GM19035 (cell line): ENCODE results near the gene RELA.
A peak's percentile ranks its signal among the peaks of the same experiment; 100 is the strongest.
"Not testable (repeated sequence)": the region's sequence is repeated elsewhere in the genome, so short reads cannot be mapped to it uniquely, and the experiment has no call there.

ENCODE experiments used
- ATAC-seq: cut with Tn5 transposase; IDR thresholded peaks from one replicate; pipeline ENCODE4 v1.9.1; 2021; ENCODE audit not compliant: unreplicated experiment

Gene RELA

DNA sequence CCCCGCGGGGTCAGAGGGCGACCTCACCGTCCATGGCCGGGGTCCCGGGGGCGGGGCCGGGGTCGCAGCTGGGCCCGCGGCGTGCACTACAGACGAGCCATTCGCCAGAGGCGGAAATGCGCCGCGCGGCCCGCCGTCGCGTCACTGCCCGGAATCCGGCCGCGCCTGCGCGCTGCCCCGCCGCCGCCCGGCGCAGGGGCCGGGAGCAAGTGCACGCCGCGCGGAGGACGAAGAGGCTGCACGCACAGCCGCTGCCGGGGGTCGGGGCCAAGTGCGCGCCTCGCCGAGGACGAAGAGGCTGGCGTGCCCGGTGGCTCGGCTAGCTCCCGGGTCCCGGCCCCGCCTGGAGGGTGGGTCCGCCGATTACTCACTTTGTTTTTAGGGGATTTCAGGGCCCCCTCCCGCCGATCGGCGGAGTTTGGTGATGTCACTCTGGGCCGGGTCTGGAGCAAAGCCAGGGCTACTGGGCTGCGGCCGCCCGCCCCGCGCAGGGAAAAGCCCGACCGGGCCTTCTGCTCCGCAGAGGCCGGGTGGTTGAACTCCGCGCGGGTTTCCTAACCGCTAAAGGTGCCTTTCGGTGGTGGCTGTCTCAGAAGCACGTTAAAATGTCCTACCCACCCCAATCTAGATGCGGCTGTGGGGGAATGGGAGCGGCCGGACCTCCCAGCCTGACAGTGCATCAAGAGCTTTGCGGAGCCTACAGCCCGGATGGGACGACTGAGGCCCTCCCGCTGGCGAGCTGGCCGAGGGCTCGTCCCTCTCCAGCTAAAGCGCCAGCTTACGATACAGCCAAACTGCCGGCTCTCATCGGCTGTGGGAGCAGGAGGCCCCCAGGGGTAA, at the start of gene RELA:
Gene RELA (minus strand): TSS at position 118 of the 840 bp plus-strand sequence. CDS start 84 bp downstream, at position 34.
- peak; percentile 85 for ATAC-seq

- ATAC-seq, result peak; percentile 82
These were observed 49.3 kb upstream of the RELA start, which contains the start of gene KAT5 for GRCh38 chr11:65711785-65712632. Gene KAT5, plus strand, starts transcription at chr11:65712252. Its CDS starts 16 bp downstream, at chr11:65712268.

- ATAC-seq, result no peak
These were observed 47.7 kb upstream of the RELA start for GRCh38 chr11:65710421-65710820.

DNA sequence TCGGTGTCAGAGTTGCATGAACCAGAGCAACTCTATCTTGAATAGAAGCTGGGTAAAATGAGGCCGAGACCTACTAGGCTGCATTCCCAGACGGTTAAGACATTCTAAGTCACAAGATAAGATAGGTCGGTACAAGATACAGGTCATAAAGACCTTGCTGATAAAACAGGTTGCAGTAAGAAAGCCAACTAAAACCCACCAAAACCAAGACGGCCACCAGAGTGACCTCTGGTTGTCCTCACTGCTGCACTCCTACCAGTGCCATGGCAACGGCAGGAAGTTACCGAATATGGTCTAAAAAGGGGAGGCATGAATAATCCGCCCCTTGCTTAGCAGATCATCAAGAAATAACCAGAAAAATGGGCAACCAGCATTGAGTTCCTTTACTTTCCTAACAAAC, 46.9 kb upstream of the RELA start:
- ATAC-seq, result no peak

DNA sequence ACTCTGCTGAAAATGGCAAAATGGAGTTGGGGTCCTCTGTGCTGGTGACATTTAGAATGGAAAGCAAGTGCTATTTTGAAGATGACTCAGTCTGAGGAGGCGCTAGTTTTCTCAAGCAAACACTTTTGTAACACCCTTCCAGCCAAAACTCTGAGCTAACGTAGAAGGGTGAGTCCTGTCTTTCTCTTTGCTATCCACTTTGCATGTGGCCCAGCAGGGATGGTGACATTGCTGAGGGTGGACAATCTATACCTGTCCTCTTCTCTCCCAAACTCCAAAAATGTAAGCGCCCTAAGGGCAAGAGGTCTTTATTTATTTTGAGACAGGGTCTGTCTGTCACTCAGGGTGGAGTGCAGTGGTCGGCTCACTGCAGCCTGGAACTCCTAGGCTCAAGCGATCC, 45.7 kb upstream of the RELA start:
- no peak for ATAC-seq

- ATAC-seq, result not testable (repeated sequence)
These were observed 44.3 kb upstream of the RELA start for GRCh38 chr11:65707002-65707401.

GRCh38 chr11:65706303-65706763, 43.6 kb upstream of the RELA start:
- ATAC-seq, result not testable (repeated sequence)

DNA sequence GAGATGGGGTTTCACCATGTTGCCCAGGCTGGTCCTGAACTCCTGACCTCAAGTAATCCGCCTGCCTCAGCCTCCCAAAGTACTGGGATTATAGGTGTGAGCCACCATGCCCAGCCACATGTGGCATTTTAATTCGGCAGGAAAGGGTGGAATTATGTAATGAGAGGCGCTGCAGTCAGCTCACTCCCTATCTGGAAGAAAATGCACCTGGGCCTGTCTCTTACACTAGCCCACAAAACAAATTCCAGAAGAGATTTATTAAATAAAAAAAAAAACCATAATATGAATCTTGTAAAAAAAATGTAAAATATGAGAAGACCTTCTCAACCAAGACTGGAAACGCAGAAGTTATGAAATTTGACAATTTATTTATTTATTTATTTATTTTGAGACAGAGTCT, 41.1 kb upstream of the RELA start:
- no peak for ATAC-seq

- ATAC-seq, result no peak
These were observed 39.0 kb upstream of the RELA start for GRCh38 chr11:65701686-65702085.

GRCh38 chr11:65700399-65700798, 37.7 kb upstream of the RELA start:
- ATAC-seq, result no peak

GRCh38 chr11:65699306-65699705, 36.6 kb upstream of the RELA start:
- ATAC-seq, result no peak

- no peak for ATAC-seq
These were observed 35.5 kb upstream of the RELA start for GRCh38 chr11:65698205-65698604.

DNA sequence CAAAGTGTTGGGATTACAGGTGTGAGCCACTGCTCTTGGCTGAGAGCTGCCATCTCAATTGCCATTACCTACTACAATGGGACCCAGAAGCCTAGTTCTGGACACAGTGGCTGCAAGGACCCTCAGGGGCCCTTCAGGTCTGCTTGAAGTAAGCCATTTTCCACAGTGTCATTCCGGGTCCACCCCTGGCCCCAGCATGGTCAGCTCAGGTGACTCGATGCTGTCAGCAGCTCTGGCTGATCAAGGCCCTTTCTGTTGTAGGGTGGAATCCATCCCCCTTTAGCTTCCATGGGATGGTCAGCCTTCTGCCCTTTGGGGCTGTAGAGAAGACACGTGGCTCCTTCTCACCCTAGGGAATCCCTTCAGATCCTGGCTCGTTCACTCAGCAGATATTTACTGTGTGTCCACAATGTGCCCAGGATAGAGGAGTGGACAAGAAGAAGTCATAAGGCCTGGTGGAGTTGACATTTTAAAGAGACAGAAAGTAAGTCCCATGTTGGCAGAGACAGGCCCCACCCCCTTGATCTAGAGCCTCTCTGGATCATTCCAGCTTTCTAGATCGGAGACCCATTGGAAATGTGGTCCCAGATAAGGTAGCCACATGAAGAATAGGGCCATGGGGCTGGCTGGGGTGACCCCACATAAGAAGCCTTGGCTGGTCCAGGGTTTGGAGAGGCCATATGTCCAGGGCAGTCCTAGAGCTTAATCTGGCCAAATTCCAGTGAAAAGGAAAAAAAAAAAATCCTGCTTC, 34.3 kb upstream of the RELA start:
- no peak for ATAC-seq

- no peak for ATAC-seq
These were observed 32.9 kb upstream of the RELA start for GRCh38 chr11:65695459-65696241.

GRCh38 chr11:65692367-65692766, 29.7 kb upstream of the RELA start:
- ATAC-seq, result no peak

DNA sequence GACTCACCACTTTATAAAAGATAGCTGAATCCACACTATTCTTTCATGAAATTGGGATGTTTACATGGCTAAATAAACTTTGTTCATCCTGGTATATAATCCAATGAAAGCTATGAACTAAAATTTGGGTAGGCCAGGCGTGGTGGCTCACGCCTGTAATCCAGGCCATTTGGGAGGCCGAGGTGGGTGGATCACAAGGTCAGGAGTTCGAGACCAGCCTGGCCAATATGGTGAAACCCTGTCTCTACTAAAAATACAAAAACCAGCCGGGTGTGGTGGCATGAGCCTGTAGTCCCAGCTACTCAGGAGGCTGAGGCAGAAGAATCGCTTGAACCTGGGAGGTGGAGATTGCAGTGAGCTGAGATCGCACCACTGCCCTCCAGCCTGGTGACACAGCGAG, 29.1 kb upstream of the RELA start:
- not testable (repeated sequence) for ATAC-seq

GRCh38 chr11:65685981-65686380, 23.3 kb upstream of the RELA start:
- no peak for ATAC-seq

- ATAC-seq, result not testable (repeated sequence)
These were observed 20.8 kb upstream of the RELA start for GRCh38 chr11:65683480-65683879.

- ATAC-seq, result no peak
These were observed 17.6 kb upstream of the RELA start for GRCh38 chr11:65680192-65680743.

DNA sequence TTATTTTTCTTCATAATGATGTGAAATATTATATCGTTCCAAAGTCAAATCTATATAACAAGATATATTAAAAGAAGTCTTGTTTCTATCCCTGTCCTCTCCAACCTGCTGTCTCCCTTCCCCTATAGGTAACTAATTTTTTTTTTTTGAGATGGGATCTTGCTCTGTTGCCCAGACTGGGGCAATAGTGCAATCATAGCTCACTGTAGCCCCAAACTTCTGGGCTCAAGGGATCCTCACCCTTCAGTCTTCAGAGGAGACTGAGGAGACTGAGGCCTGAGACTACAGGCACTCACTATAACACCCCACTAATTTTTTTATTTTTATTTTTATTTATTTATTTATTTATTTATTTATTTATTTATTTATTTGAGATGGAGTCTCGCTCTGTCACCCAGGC, 10.3 kb upstream of the RELA start:
- no peak for ATAC-seq
